Measurements from ENCODE around the gene MAN1A2.
"Not testable (repeated sequence)": the region's sequence is repeated elsewhere in the genome, so short reads cannot be mapped to it uniquely, and the experiment has no call there.

DNA sequence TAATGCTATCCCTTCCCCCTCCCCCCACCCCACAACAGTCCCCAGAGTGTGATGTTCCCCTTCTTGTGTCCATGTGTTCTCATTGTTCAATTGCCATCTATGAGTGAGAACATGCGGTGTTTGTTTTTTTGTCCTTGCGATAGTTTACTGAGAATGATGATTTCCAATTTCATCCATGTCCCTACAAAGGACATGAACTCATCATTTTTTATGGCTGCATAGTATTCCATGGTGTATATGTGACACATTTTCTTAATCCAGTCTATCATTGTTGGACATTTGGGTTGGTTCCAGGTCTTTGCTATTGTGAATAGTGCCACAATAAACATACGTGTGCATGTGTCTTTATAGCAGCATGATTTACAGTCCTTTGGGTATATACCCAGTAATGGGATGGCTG, 14.6 kb upstream of the MAN1A2 start:
- TF ChIP-seq, protein P1, sequence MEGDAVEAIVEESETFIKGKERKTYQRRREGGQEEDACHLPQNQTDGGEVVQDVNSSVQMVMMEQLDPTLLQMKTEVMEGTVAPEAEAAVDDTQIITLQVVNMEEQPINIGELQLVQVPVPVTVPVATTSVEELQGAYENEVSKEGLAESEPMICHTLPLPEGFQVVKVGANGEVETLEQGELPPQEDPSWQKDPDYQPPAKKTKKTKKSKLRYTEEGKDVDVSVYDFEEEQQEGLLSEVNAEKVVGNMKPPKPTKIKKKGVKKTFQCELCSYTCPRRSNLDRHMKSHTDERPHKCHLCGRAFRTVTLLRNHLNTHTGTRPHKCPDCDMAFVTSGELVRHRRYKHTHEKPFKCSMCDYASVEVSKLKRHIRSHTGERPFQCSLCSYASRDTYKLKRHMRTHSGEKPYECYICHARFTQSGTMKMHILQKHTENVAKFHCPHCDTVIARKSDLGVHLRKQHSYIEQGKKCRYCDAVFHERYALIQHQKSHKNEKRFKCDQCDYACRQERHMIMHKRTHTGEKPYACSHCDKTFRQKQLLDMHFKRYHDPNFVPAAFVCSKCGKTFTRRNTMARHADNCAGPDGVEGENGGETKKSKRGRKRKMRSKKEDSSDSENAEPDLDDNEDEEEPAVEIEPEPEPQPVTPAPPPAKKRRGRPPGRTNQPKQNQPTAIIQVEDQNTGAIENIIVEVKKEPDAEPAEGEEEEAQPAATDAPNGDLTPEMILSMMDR (IDR thresholded peaks at IDR 0.05), result not testable (repeated sequence)
- not testable (repeated sequence) for TF ChIP-seq POLR2A (IDR thresholded peaks at IDR 0.05); POLR2AphosphoS5 (IDR thresholded peaks at IDR 0.05; ENCODE audit: insufficient read depth in 1 of 2, low read depth in 1 of 2)

All from vagina (tissue), 2 donors.